NCI-H1105 treated with DMSO at 0.1 percent for 48 hours (cell line): ENCODE measurements around the gene SEMA6A.

Experiments
- DNase-seq: peaks from one replicate; lab custom pipeline; 2025; lab: John Stamatoyannopoulos, UW

SEMA6A gene

GRCh38 chr5:116574367-116575325 is at the start of gene SEMA6A:
Gene SEMA6A (minus strand): TSS chr5:116574823. CDS start chr5:116504944, 69,879 bp downstream.
- DNase-seq: peak; percentile 38

GRCh38 chr5:116622375-116623050 is 47.9 kb upstream of the SEMA6A start:
- DNase-seq: no peak

- DNase-seq: peak; percentile 19
Observed at GRCh38 chr5:116621599-116621998, 47.0 kb upstream of the SEMA6A start.

- DNase-seq: no peak
Observed at GRCh38 chr5:116616876-116617275, 42.3 kb upstream of the SEMA6A start.

- no peak for DNase-seq
Observed at GRCh38 chr5:116614603-116614920, 39.9 kb upstream of the SEMA6A start.

- no peak for DNase-seq
Observed at GRCh38 chr5:116613445-116613844, 38.8 kb upstream of the SEMA6A start.

GRCh38 chr5:116612431-116612830 is 37.8 kb upstream of the SEMA6A start:
- no peak for DNase-seq

- no peak for DNase-seq
Observed at GRCh38 chr5:116605310-116606070, 30.9 kb upstream of the SEMA6A start.

GRCh38 chr5:116604805-116605204 is 30.2 kb upstream of the SEMA6A start:
- no peak for DNase-seq

- no peak for DNase-seq
Observed at GRCh38 chr5:116600876-116601275, 26.3 kb upstream of the SEMA6A start.

GRCh38 chr5:116598911-116599310 is 24.3 kb upstream of the SEMA6A start:
- no peak for DNase-seq

- DNase-seq: no peak
Observed at GRCh38 chr5:116595498-116595897, 20.9 kb upstream of the SEMA6A start.

- no peak for DNase-seq
Observed at GRCh38 chr5:116593340-116593739, 18.7 kb upstream of the SEMA6A start.

- DNase-seq: no peak
Observed at GRCh38 chr5:116585227-116585626, 10.6 kb upstream of the SEMA6A start.

GRCh38 chr5:116583862-116584222 is 9.2 kb upstream of the SEMA6A start:
- no peak for DNase-seq

GRCh38 chr5:116583085-116583861 is 8.7 kb upstream of the SEMA6A start:
- no peak for DNase-seq

- DNase-seq: no peak
Observed at GRCh38 chr5:116581910-116582309, 7.3 kb upstream of the SEMA6A start.

GRCh38 chr5:116579144-116579543 is 4.5 kb upstream of the SEMA6A start:
- no peak for DNase-seq

- DNase-seq: no peak
Observed at GRCh38 chr5:116578676-116579075, 4.1 kb upstream of the SEMA6A start.

GRCh38 chr5:116577064-116577788 is 2.6 kb upstream of the SEMA6A start:
- DNase-seq: no peak

GRCh38 chr5:116576053-116576713 is 1.6 kb upstream of the SEMA6A start:
- no peak for DNase-seq
